ENCODE measurements around the gene RBM38. TPM values are rescaled to one million over a fixed set of nuclear protein-coding genes. Genes with fewer than 3 reads are reported as not detected.
A peak's percentile ranks its signal among the peaks of the same experiment; 100 is the strongest.

The RBM38 gene
- total and polyA plus RNA-seq, 2 of the 13 experiments (the other 11 are each of a cell fraction or from before 2014, with no cell fraction given) = 24.2 to 34.2 TPM

GRCh38 chr20:57429159-57429496, 37.9 kb downstream of the RBM38 start:
- H4K20me1 ChIP-seq (ENCODE audit: insufficient read depth, low read length) = no peaks in the 10 kb centered on the region
- H3K79me2 ChIP-seq (ENCODE audit: insufficient read depth, low read length) = no peaks in the 10 kb centered on the region
- peak overlapping the region; percentile 33; the same call in 1 of the 2 replicates for H3K9ac ChIP-seq (ENCODE audit: insufficient read depth, low read depth, low read length)
- peaks cover 0 to 32% of the 10 kb centered on the region in 2 experiments for H3K27me3 ChIP-seq (ENCODE audit: control insufficient read depth in 1 of 2, insufficient read depth in 2 of 2, low read length in 2 of 2)
- peak overlapping the region; percentile 74 for H3K4me2 ChIP-seq (ENCODE audit: low read depth, low read length)
- FAIRE-seq = no peak
- intact Hi-C loops (cut with micrococcal nuclease; ENCODE audit: unreplicated experiment) = no loop called here
- no peak for DNase-seq (ENCODE audit: low spot score)
- H3K4me3 ChIP-seq (replicated peaks in 1 of 3; ENCODE audit: insufficient read depth in 1 of 3, low read depth in 2 of 3, low read length in 3 of 3) = peak overlapping the region in 1 of 3 experiments; percentile 47; a peak in 1 of 6 replicates
- H2AFZ ChIP-seq (ENCODE audit: low read length) = no peak overlapping the region
- no peaks in the 10 kb centered on the region for H3K36me3 ChIP-seq (replicated peaks in 1 of 2; ENCODE audit: control insufficient read depth in 1 of 2, insufficient read depth in 2 of 2, low read length in 2 of 2)
- H3K27ac ChIP-seq (ENCODE audit: extremely low read length, insufficient read depth, low read length) = no peak overlapping the region
- TSS peak; percentile 88 for BruUV-seq (replicated peaks)
- ATAC-seq = no peak
- WGBS (ENCODE audit: low lambda C conversion rate) = 70% methylated on average over 8 of the region's 11 CpGs
- POLR2A ChIA-PET = interaction anchor here (0.8 to 1.3 kb wide), 4 partner anchors 16 to 40 kb away, joined by 3 read pairs; partner anchors contain the start of gene RBM38
- peaks cover 52% of the 10 kb centered on the region for H3K4me1 ChIP-seq (ENCODE audit: insufficient read depth, low read length)
- no peaks in the 10 kb centered on the region for H3K9me3 ChIP-seq (ENCODE audit: low read length)
- CTCF ChIA-PET (ENCODE audit: low intra/inter-chr PET ratio, low total read pairs) = no interaction called here
- no peak for TF ChIP-seq SALL2 (CRISPR knock-in tag; IDR thresholded peaks at IDR 0.05)
- 0 out of 2 replicates have a peak, but pooled peaks have one; percentile 13 for TF ChIP-seq JUND (CRISPR knock-in tag; IDR thresholded peaks at IDR 0.05)
- TF ChIP-seq ZNF792 (CRISPR knock-in tag; IDR thresholded peaks at IDR 0.05) = no peak
- TF ChIP-seq ZNF768 (CRISPR knock-in tag; IDR thresholded peaks at IDR 0.05) = peak; percentile 76
- no peak for TF ChIP-seq ZBTB44 (CRISPR knock-in tag; IDR thresholded peaks at IDR 0.05)
- 0 out of 2 replicates have a peak, but pooled peaks have one; percentile 33 for TF ChIP-seq ZNF572 (CRISPR knock-in tag; IDR thresholded peaks at IDR 0.05)
- in situ Hi-C loops (cut with HindIII; ENCODE audit: extremely low pct_ligation_motif_present, low pct_unique_long_range_greater_than_20kb) = no loop called here

- intact Hi-C loops (cut with micrococcal nuclease; ENCODE audit: unreplicated experiment) (loop anchor here (2.0 kb wide), 1 partner anchor 39 kb away; the partner anchor contains the start of gene RBM38), in situ Hi-C loops (cut with HindIII; ENCODE audit: extremely low pct_ligation_motif_present, low pct_unique_long_range_greater_than_20kb) (no loop called here)
- 48% methylated on average over 7 of the region's 7 CpGs for WGBS (ENCODE audit: low lambda C conversion rate)
- FAIRE-seq = no peak
- no TSS peak for BruUV-seq (replicated peaks)
- Histone ChIP-seq H3K27ac (ENCODE audit: extremely low read length, insufficient read depth, low read length) (no peak overlapping the region), H2AFZ (ENCODE audit: low read length) (no peak overlapping the region), H3K9ac (ENCODE audit: insufficient read depth, low read depth, low read length) (no peak overlapping the region), H4K20me1 (ENCODE audit: insufficient read depth, low read length) (no peaks in the 10 kb centered on the region), H3K4me3 (replicated peaks in 1 of 3; ENCODE audit: insufficient read depth in 1 of 3, low read depth in 2 of 3, low read length in 3 of 3) (no peak overlapping the region), H3K4me1 (ENCODE audit: insufficient read depth, low read length) (peaks cover 58% of the 10 kb centered on the region), H3K4me2 (ENCODE audit: low read depth, low read length) (no peak overlapping the region; the same call in 1 of the 2 replicates), H3K36me3 (replicated peaks in 1 of 2; ENCODE audit: control insufficient read depth in 1 of 2, insufficient read depth in 2 of 2, low read length in 2 of 2) (no peaks in the 10 kb centered on the region), H3K9me3 (ENCODE audit: low read length) (no peaks in the 10 kb centered on the region), H3K79me2 (ENCODE audit: insufficient read depth, low read length) (no peaks in the 10 kb centered on the region), H3K27me3 (ENCODE audit: control insufficient read depth in 1 of 2, insufficient read depth in 2 of 2, low read length in 2 of 2) (peaks cover 0 to 31% of the 10 kb centered on the region in 2 experiments)
- ChIA-PET CTCF (ENCODE audit: low intra/inter-chr PET ratio, low total read pairs) (no interaction called here), POLR2A (interaction anchor here (0.8 to 1.2 kb wide), 4 partner anchors 13 to 39 kb away, joined by 3 read pairs; partner anchors contain the start of gene RBM38)
- DNase-seq (ENCODE audit: low spot score) = peak; percentile 69
- ATAC-seq = peak; percentile 10
- no peak for TF ChIP-seq HNRNPH1 (optimal IDR thresholded peaks at IDR 0.05; ENCODE audit: low read depth, low read length)
- 0 out of 2 replicates have a peak, but pooled peaks have one; percentile 74 for TF ChIP-seq NONO (IDR thresholded peaks at IDR 0.05)
- TF ChIP-seq NONO (CRISPR knock-in tag; conservative IDR thresholded peaks at IDR 0.05) = no peak
- TF ChIP-seq ZNF749 (CRISPR knock-in tag; IDR thresholded peaks at IDR 0.05; ENCODE audit: borderline replicate concordance) = no peak
- TF ChIP-seq SAFB2 (CRISPR knock-in tag; IDR thresholded peaks at IDR 0.05; ENCODE audit: borderline replicate concordance, low read depth) = 0 out of 2 replicates have a peak, but pooled peaks have one; percentile 43
- no peak for TF ChIP-seq CERS6 (CRISPR knock-in tag; IDR thresholded peaks at IDR 0.05)
- no peak for TF ChIP-seq ZBTB10 (CRISPR knock-in tag; IDR thresholded peaks at IDR 0.05; ENCODE audit: borderline replicate concordance)
Measured at GRCh38 chr20:57429580-57430200, 38.5 kb downstream of the RBM38 start.
